Tibial artery (tissue), 4 donors: Measurements from ENCODE around the gene ZNF667.

ENCODE experiments used
- DNase-seq, 2 donors: peaks; one replicate each; pipeline ENCODE4 v3.0.0-alpha.2; 2019
- H3K27ac ChIP-seq, 2 donors: fragments of 200-600 bp; sonication (generic) in 1 of 2; 1 replicate in 1 of 2; 2 replicates in 1 of 2; pipeline ENCODE4 v1.5.1; 2018 to 2019; ENCODE audit warnings: mild to moderate bottlenecking in 1 of 2
- H3K27me3 ChIP-seq, 2 donors: fragments of 200-600 bp; sonication (generic) in 1 of 2; one replicate each; pipeline versions ENCODE4 v1.5.1 to v1.6.0; 2016 to 2019
- H3K36me3 ChIP-seq, 3 donors: fragments of 200-600 bp; sonication (generic) in 2 of 3; one replicate each; pipeline ENCODE4 v1.5.1; 2016 to 2019; ENCODE audit warnings: mild to moderate bottlenecking in 2 of 3
- H3K4me1 ChIP-seq, 4 donors: fragments of 200-600 bp; sonication (generic) in 2 of 4; 1 replicate in 3 of 4; 2 replicates in 1 of 4; pipeline ENCODE4 v1.5.1; 2016 to 2019
- H3K4me3 ChIP-seq, 2 donors: fragments of 200-600 bp; sonication (generic) in 1 of 2; 1 replicate in 1 of 2; 2 replicates in 1 of 2; pipeline ENCODE4 v1.5.1; 2018 to 2019; ENCODE audit warnings: mild to moderate bottlenecking in 2 of 2
- H3K9me3 ChIP-seq, 3 donors: fragments of 200-600 bp; sonication (generic) in 1 of 3; one replicate each; pipeline ENCODE4 v1.5.1; 2016 to 2019
- intact Hi-C: fragments of 100-400 bp; cut with DNase I; formaldehyde crosslinking; loops from one replicate; pipeline ENCODE4 v1.15.0; 2023; ENCODE audit warnings: low total_unique reads
- TF ChIP-seq, protein P1 (sequence below), 2 experiments: fragments of 200-600 bp in 1 of 2; fragments of 450-650 bp in 1 of 2; IDR thresholded peaks; one replicate each; pipeline ENCODE4 v1.5.1; 2017 to 2019; ENCODE audit warnings: antibody characterized with exemption in 2 of 2, mild to moderate bottlenecking in 1 of 2, moderate library complexity in 1 of 2

ZNF667 gene

GRCh38 chr19:56441206-56441792 is 35.8 kb downstream of the ZNF667 start:
- Histone ChIP-seq H3K27me3 (no peaks in the 10 kb centered on the region), H3K36me3 (peaks cover 25 to 65% (median 56%) of the 10 kb centered on the region in 3 donors), H3K4me3 (no peak overlapping the region), H3K4me1 (no peaks in the 10 kb centered on the region), H3K9me3 (peaks cover 22 to 87% (median 83%) of the 10 kb centered on the region in 3 donors), H3K27ac (no peak overlapping the region)
- intact Hi-C loops = no loop called here
- no peak for DNase-seq
- TF ChIP-seq, protein P1, sequence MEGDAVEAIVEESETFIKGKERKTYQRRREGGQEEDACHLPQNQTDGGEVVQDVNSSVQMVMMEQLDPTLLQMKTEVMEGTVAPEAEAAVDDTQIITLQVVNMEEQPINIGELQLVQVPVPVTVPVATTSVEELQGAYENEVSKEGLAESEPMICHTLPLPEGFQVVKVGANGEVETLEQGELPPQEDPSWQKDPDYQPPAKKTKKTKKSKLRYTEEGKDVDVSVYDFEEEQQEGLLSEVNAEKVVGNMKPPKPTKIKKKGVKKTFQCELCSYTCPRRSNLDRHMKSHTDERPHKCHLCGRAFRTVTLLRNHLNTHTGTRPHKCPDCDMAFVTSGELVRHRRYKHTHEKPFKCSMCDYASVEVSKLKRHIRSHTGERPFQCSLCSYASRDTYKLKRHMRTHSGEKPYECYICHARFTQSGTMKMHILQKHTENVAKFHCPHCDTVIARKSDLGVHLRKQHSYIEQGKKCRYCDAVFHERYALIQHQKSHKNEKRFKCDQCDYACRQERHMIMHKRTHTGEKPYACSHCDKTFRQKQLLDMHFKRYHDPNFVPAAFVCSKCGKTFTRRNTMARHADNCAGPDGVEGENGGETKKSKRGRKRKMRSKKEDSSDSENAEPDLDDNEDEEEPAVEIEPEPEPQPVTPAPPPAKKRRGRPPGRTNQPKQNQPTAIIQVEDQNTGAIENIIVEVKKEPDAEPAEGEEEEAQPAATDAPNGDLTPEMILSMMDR (IDR thresholded peaks at IDR 0.05) = no peak

DNA sequence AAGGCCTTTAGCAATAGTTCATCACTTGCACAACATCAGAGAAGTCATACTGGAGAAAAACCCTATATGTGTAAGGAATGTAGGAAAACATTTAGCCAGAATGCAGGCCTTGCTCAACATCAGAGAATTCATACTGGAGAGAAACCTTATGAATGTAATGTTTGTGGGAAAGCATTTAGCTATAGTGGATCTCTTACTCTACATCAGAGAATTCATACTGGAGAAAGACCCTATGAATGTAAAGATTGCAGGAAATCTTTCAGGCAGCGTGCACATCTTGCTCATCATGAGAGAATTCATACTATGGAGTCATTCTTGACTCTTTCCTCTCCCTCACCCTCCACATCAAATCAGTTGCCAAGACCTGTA is 53.2 kb downstream of the ZNF667 start:
- TF ChIP-seq, protein P1 (IDR thresholded peaks at IDR 0.05) = no peak
- peaks cover 44 to 98% (median 73%) of the 10 kb centered on the region in 3 donors for H3K36me3 ChIP-seq
- no peak overlapping the region for H3K27ac ChIP-seq
- H3K4me1 ChIP-seq = no peaks in the 10 kb centered on the region
- H3K27me3 ChIP-seq = no peaks in the 10 kb centered on the region
- intact Hi-C loops = no loop called here
- no peak for DNase-seq
- no peak overlapping the region for H3K4me3 ChIP-seq
- peaks cover 31 to 100% (median 94%) of the 10 kb centered on the region in 3 donors for H3K9me3 ChIP-seq

DNA sequence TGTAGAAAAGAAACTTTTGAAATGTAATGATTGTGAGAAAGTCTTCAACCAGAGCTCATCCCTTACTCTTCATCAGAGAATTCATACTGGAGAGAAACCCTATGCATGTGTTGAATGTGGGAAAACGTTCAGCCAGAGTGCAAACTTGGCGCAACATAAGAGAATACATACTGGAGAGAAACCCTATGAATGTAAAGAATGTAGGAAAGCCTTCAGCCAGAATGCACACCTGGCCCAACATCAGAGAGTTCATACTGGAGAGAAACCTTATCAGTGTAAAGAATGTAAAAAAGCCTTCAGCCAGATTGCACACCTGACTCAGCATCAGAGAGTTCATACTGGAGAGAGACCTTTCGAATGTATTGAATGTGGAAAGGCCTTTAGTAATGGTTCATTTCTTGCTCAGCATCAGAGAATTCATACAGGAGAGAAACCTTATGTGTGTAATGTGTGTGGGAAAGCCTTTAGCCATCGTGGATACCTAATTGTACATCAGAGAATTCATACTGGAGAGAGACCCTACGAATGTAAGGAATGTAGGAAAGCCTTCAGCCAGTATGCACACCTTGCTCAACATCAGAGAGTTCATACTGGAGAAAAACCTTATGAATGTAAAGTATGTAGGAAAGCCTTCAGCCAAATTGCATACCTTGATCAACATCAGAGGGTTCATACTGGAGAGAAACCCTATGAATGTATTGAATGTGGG is 53.7 kb downstream of the ZNF667 start:
- intact Hi-C loops = no loop called here
- H3K4me3 ChIP-seq = no peak overlapping the region
- no peaks in the 10 kb centered on the region for H3K27me3 ChIP-seq
- H3K9me3 ChIP-seq = peaks cover 27 to 100% (median 94%) of the 10 kb centered on the region in 3 donors
- no peak for DNase-seq
- H3K36me3 ChIP-seq = peaks cover 50 to 98% (median 78%) of the 10 kb centered on the region in 3 donors
- no peaks in the 10 kb centered on the region for H3K4me1 ChIP-seq
- TF ChIP-seq, protein P1 (IDR thresholded peaks at IDR 0.05) = no peak
- no peak overlapping the region for H3K27ac ChIP-seq

- Histone ChIP-seq H3K36me3 (peaks cover 35 to 52% (median 39%) of the 10 kb centered on the region in 3 donors), H3K27ac (no peak overlapping the region), H3K27me3 (no peaks in the 10 kb centered on the region), H3K4me1 (peaks cover 0 to 15% (median 9%) of the 10 kb centered on the region in 4 donors), H3K4me3 (peak overlapping the region in 1 of 2 donors; percentile 70), H3K9me3 (peaks cover 5 to 55% (median 20%) of the 10 kb centered on the region in 3 donors)
- no peak for DNase-seq
- TF ChIP-seq, protein P1 (IDR thresholded peaks at IDR 0.05) = no peak
- intact Hi-C loops = loop anchor here (5.0 kb wide), 1 partner anchor 1787 kb away; no protein-coding TSS in a partner anchor
Observed at GRCh38 chr19:56405062-56405461, 72.1 kb downstream of the ZNF667 start.

- intact Hi-C loops = loop anchor here (5.0 kb wide), 1 partner anchor 1788 kb away; no protein-coding TSS in a partner anchor
- Histone ChIP-seq H3K27ac (peak overlapping the region in 1 of 2 donors; percentile 95), H3K4me3 (peak overlapping the region; percentile 63 to 70), H3K4me1 (peaks cover 0 to 15% (median 9%) of the 10 kb centered on the region in 4 donors), H3K27me3 (no peaks in the 10 kb centered on the region), H3K36me3 (peaks cover 31 to 52% (median 38%) of the 10 kb centered on the region in 3 donors), H3K9me3 (peaks cover 5 to 55% (median 16%) of the 10 kb centered on the region in 3 donors)
- TF ChIP-seq, protein P1 (IDR thresholded peaks at IDR 0.05) = no peak
- no peak for DNase-seq
Observed at GRCh38 chr19:56404705-56405056, 72.5 kb downstream of the ZNF667 start.
